Testis (tissue), 3 donors: ENCODE results near the gene PSPC1. TPM values are rescaled to one million over a fixed set of nuclear protein-coding genes. Genes with fewer than 3 reads are reported as not detected.

Source experiments
- DNase-seq: peaks from one replicate; pipeline ENCODE4 v3.0.0-alpha.2; 2019
- H3K27ac ChIP-seq, 2 donors: fragments of 200-600 bp; sonication (generic); one replicate each; pipeline ENCODE4 v1.5.1; 2019
- H3K27me3 ChIP-seq: fragments of 200-600 bp; sonication (generic); one replicate; pipeline ENCODE4 v1.5.1; 2019
- H3K36me3 ChIP-seq: fragments of 200-600 bp; sonication (generic); one replicate; pipeline ENCODE4 v1.5.1; 2017; ENCODE audit warnings: low read depth; ENCODE audit errors: missing control alignments
- H3K4me1 ChIP-seq: fragments of 200-600 bp; sonication (generic); one replicate; pipeline ENCODE4 v1.5.1; 2019
- H3K4me3 ChIP-seq, 2 donors: fragments of 200-600 bp; sonication (generic); one replicate each; pipeline ENCODE4 v1.5.1; 2017 to 2019
- H3K9me3 ChIP-seq: fragments of 200-600 bp; sonication (generic); one replicate; pipeline ENCODE4 v1.5.1; 2017
- CTCF ChIP-seq, 3 experiments: fragments of 450-650 bp in 2 of 3; fragments of 200-600 bp in 1 of 3; sonication (generic) in 1 of 3; IDR thresholded peaks; one replicate each; pipeline ENCODE4 v1.5.1; 2016 to 2019; ENCODE audit warnings: antibody characterized with exemption in 3 of 3, mild to moderate bottlenecking in 2 of 3, moderate library complexity in 1 of 3
- POLR2A ChIP-seq: fragments of 450-650 bp; IDR thresholded peaks from one replicate; pipeline ENCODE4 v1.6.1; 2017; ENCODE audit warnings: antibody characterized with exemption, mild to moderate bottlenecking, moderate library complexity
- WGBS, 2 donors: methylation state at CpG; one replicate each; pipeline ENCODE4 v1.1.5; 2018; 5-methylcytosine and 5-hydroxymethylcytosine counted together
- intact Hi-C: fragments of 100-400 bp; cut with DNase I; formaldehyde crosslinking; loops from one replicate; pipeline ENCODE4 v1.15.1; 2023; ENCODE audit warnings: low total_unique reads
- polyA plus RNA-seq: library from polyadenylated mRNA; stranded (reverse); fragments of 350-450 nt; fragmentation: Illumina TruSeq; extraction: RNeasy Lipid Tissue Mini Kit (QIAGEN cat#74804); gene quantifications from one replicate; pipeline ENCODE4 v1.2.3, GENCODE V29; 2014; ENCODE audit warnings: low read depth, low replicate concordance; ENCODE audit not compliant: insufficient read depth
- total RNA-seq, 2 donors: library from RNA; depleted of rRNA; stranded (reverse); fragments of >200 nt; gene quantifications; one replicate each; pipeline ENCODE4 v1.2.3, GENCODE V29; 2016

PSPC1 gene
- total and polyA plus RNA-seq, 3 donors from 2014 or later, result 92.0 to 145 (median 129) TPM

GRCh38 chr13:19766591-19766990 is 16.2 kb downstream of the PSPC1 start:
- TF ChIP-seq POLR2A, result no peak
- TF ChIP-seq CTCF (IDR thresholded peaks at IDR 0.05), result no peak
- Histone ChIP-seq H3K36me3 (no peaks in the 10 kb centered on the region), H3K4me3 (no peak overlapping the region), H3K4me1 (peaks cover 20% of the 10 kb centered on the region), H3K27ac (no peak overlapping the region), H3K9me3 (no peaks in the 10 kb centered on the region), H3K27me3 (no peaks in the 10 kb centered on the region)
- peak; percentile 80 for DNase-seq
- intact Hi-C loops, result no loop called here
- WGBS, 2 donors, result 38 to 56% methylated on average over 5 of the region's 5 CpGs

GRCh38 chr13:19764237-19764636 is 18.5 kb downstream of the PSPC1 start:
- Histone ChIP-seq H3K36me3 (no peaks in the 10 kb centered on the region), H3K9me3 (no peaks in the 10 kb centered on the region), H3K4me1 (peaks cover 20% of the 10 kb centered on the region), H3K27ac (no peak overlapping the region), H3K4me3 (no peak overlapping the region), H3K27me3 (no peaks in the 10 kb centered on the region)
- TF ChIP-seq POLR2A, result no peak
- TF ChIP-seq CTCF (IDR thresholded peaks at IDR 0.05), result no peak
- DNase-seq, result no peak
- intact Hi-C loops, result no loop called here
- WGBS, 2 donors, result 90 to 95% methylated on average over 2 of the region's 2 CpGs

GRCh38 chr13:19763618-19764017 is 19.1 kb downstream of the PSPC1 start:
- DNase-seq, result no peak
- peaks cover 20% of the 10 kb centered on the region for H3K4me1 ChIP-seq
- no peaks in the 10 kb centered on the region for H3K27me3 ChIP-seq
- no peak overlapping the region for H3K4me3 ChIP-seq
- no peaks in the 10 kb centered on the region for H3K36me3 ChIP-seq
- TF ChIP-seq CTCF (IDR thresholded peaks at IDR 0.05) (no peak), POLR2A (no peak)
- no peak overlapping the region for H3K27ac ChIP-seq
- intact Hi-C loops, result no loop called here
- no peaks in the 10 kb centered on the region for H3K9me3 ChIP-seq
- WGBS, 2 donors, result 90 to 95% methylated on average over 10 of the region's 10 CpGs

- WGBS, 2 donors, result 86 to 92% methylated on average over 5 of the region's 5 CpGs
- H3K4me3 ChIP-seq, result no peak overlapping the region
- no peaks in the 10 kb centered on the region for H3K27me3 ChIP-seq
- intact Hi-C loops, result no loop called here
- no peaks in the 10 kb centered on the region for H3K9me3 ChIP-seq
- no peaks in the 10 kb centered on the region for H3K36me3 ChIP-seq
- no peaks in the 10 kb centered on the region for H3K4me1 ChIP-seq
- no peak for DNase-seq
- no peak overlapping the region for H3K27ac ChIP-seq
- no peak for TF ChIP-seq POLR2A
- TF ChIP-seq CTCF (IDR thresholded peaks at IDR 0.05), result no peak
These were observed 23.1 kb downstream of the PSPC1 start for GRCh38 chr13:19759669-19760068.

GRCh38 chr13:19742643-19743042 is 40.1 kb downstream of the PSPC1 start:
- intact Hi-C loops, result no loop called here
- DNase-seq, result peak; percentile 42
- no peaks in the 10 kb centered on the region for H3K9me3 ChIP-seq
- H3K4me1 ChIP-seq, result no peaks in the 10 kb centered on the region
- no peaks in the 10 kb centered on the region for H3K36me3 ChIP-seq
- TF ChIP-seq CTCF (IDR thresholded peaks at IDR 0.05) (no peak), POLR2A (no peak)
- 61 to 80% methylated on average over 5 of the region's 5 CpGs for WGBS, 2 donors
- H3K27ac ChIP-seq, result no peak overlapping the region
- no peak overlapping the region for H3K4me3 ChIP-seq
- no peaks in the 10 kb centered on the region for H3K27me3 ChIP-seq
